Mesangial cell (primary cell): ENCODE measurements around the gene FAHD2A. TPM values are rescaled to one million over a fixed set of nuclear protein-coding genes. Genes with fewer than 3 reads are reported as not detected.

Experiments used
- total RNA-seq: library from RNA; depleted of rRNA; stranded (reverse); fragments of >200 nt; gene quantifications from 2 replicates; pipeline ENCODE4 v1.2.3, GENCODE V29; 2015

Gene FAHD2A, protein sequence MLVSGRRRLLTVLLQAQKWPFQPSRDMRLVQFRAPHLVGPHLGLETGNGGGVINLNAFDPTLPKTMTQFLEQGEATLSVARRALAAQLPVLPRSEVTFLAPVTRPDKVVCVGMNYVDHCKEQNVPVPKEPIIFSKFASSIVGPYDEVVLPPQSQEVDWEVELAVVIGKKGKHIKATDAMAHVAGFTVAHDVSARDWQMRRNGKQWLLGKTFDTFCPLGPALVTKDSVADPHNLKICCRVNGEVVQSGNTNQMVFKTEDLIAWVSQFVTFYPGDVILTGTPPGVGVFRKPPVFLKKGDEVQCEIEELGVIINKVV
- total RNA-seq: 36.8 and 37.3 TPM in 2 replicates

DNA sequence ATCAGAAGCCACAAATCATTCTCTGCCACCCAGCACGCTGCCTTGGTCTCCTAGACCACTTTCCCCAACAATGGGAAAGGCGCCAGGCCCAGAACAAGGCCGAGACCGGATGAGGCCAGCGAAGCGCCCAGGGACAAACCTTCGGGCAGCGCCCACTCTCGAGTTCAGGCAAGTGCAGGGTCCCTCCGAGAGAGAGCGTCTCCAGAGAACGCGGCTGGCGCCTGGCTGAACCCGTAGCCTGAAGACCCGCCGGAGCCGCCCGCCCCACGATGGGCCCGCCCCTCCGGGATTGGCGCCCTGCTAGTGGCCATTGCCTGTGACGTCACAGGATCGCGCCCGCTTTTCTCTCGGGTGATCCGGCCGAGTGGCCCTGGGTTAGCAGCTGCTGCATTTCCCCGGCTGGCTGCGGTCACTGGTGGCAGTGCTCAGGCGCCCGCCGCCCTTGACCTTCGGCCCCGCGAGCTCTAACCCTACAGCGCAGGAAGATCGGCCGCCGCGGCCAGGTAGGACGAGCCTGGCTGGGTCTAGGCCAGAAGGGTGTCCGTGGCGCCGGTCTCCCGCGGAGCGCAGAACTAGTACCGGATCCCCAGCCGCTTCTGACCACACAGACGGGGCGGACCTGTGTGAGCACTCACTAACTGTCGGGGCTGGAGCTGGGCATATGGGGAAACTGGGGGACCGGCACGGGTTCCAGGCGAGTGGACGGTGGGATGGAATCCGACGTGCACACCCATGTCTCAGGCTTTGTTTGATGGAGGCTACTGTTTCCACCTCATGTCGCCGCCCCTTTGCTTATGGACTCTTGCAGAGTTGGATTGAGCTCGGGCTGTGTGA, at the start of gene FAHD2A:
Gene FAHD2A, plus strand, starts transcription at position 339 of the 834 bp plus-strand sequence. CDS start 2,851 bp downstream, outside the sequence.

Other genes starting within 250 kb of the FAHD2A start
- 2.4 and 4.4 TPM in 2 replicates for gene ZNF514, start 242.9 kb upstream of the FAHD2A start, total RNA-seq
- gene ZNF2, start 236.9 kb upstream of the FAHD2A start, total RNA-seq: 1.3 and 4.6 TPM in 2 replicates
- gene ZNF892, start 195.2 kb upstream of the FAHD2A start, total RNA-seq: 3.7 and 7.0 TPM in 2 replicates
- gene PROM2, start 128.3 kb upstream of the FAHD2A start, total RNA-seq: under 0.01 and 1.0 TPM in 2 replicates
- gene KCNIP3, start 105.4 kb upstream of the FAHD2A start, total RNA-seq: 13.0 and 21.6 TPM in 2 replicates
- not detected in 2 replicates for gene TRIM43B, start 82.0 kb downstream of the FAHD2A start, total RNA-seq
- not detected in 2 replicates for gene TRIM43, start 189.3 kb downstream of the FAHD2A start, total RNA-seq